Endothelial cell of umbilical vein (primary cell): ENCODE measurements around the gene EIF2S2. TPM values are rescaled to one million over a fixed set of nuclear protein-coding genes. Genes with fewer than 3 reads are reported as not detected.

Experiments used
- BruUV-seq: library from RNA; stranded (reverse); fragments of 400-500 nt; replicated peaks from 2 replicates; lab custom pipeline; 2021; lab: Mats Ljungman, UMichigan
- CTCF ChIA-PET: fragments of 300-600, 350-600 bp; sonication (Branson Sonifier 250); formaldehyde crosslinking; loops from one replicate; lab custom pipeline; 2021; ENCODE audit warnings: antibody characterized with exemption, inconsistent platforms; lab: Charles Lee
- POLR2A ChIA-PET: fragments of 300-600, 350-600 bp; sonication (Branson Sonifier 250); formaldehyde crosslinking; loops from one replicate; lab custom pipeline; 2021; ENCODE audit warnings: antibody characterized with exemption, inconsistent platforms; lab: Charles Lee
- DNase-seq: peaks from one replicate; pipeline ENCODE4 v3.0.0-alpha.2; 2011; ENCODE audit warnings: low read depth, low spot score
- FAIRE-seq: peaks from 2 replicates; lab custom pipeline; 2011; peaks lifted over from hg19 to GRCh38; lab: Jason Lieb, UNC
- H2AFZ ChIP-seq: 2 replicates; pipeline ENCODE4 v1.6.0; 2012; ENCODE audit warnings: low read depth, low read length, control low read depth, inconsistent platforms
- H3K27ac ChIP-seq: 2 replicates; pipeline ENCODE4 v1.5.1; 2011; ENCODE audit warnings: low read depth, mild to moderate bottlenecking, control low read depth, low read length, moderate library complexity; ENCODE audit not compliant: insufficient read depth
- H3K27me3 ChIP-seq, 2 experiments: 2 replicates each; pipeline versions ENCODE4 v1.6.0 to v1.6.1; 2011; ENCODE audit warnings: low read length in 2 of 2, mixed read lengths in 1 of 2; ENCODE audit not compliant: control insufficient read depth in 2 of 2, insufficient read depth in 2 of 2
- H3K36me3 ChIP-seq, 2 experiments: 2 replicates in 1 of 2; 3 replicates in 1 of 2; pipeline ENCODE4 v1.5.1; 2011; ENCODE audit warnings: low read length in 2 of 2, mild to moderate bottlenecking in 1 of 2, moderate library complexity in 1 of 2; ENCODE audit not compliant: control insufficient read depth in 2 of 2, insufficient read depth in 2 of 2; ENCODE audit errors: extremely low read depth in 1 of 2
- H3K4me1 ChIP-seq: 3 replicates; pipeline ENCODE4 v1.5.1; 2011; ENCODE audit warnings: mild to moderate bottlenecking, low read length; ENCODE audit not compliant: control insufficient read depth, insufficient read depth; ENCODE audit errors: extremely low read depth
- H3K4me2 ChIP-seq: 2 replicates; pipeline ENCODE4 v1.6.1; 2011; ENCODE audit warnings: low read length, control low read depth, mixed read lengths; ENCODE audit not compliant: insufficient read depth
- H3K4me3 ChIP-seq, 3 experiments: fragments of 200-600 bp in 1 of 3; sonication (generic), shearing (Covaris generic) in 1 of 3; replicated peaks in 1 of 3; 2 replicates each; pipeline ENCODE4 v1.5.1; 2011 to 2016; ENCODE audit warnings: control low read depth in 3 of 3, low read length in 3 of 3, mild to moderate bottlenecking in 2 of 3, inconsistent platforms in 1 of 3, low read depth in 1 of 3, moderate library complexity in 1 of 3; ENCODE audit not compliant: insufficient read depth in 1 of 3
- H3K79me2 ChIP-seq: 2 replicates; pipeline ENCODE4 v1.6.0; 2012; ENCODE audit warnings: low read length, inconsistent platforms; ENCODE audit not compliant: control insufficient read depth, insufficient read depth
- H3K9ac ChIP-seq: replicated peaks from 2 replicates; pipeline ENCODE3; 2011; ENCODE audit warnings: low read length, control low read depth; ENCODE audit not compliant: insufficient read depth; ENCODE audit errors: extremely low read depth
- H3K9me1 ChIP-seq: replicated peaks from 3 replicates; pipeline ENCODE4 v1.6.0; 2011; ENCODE audit warnings: mild to moderate bottlenecking, low read length; ENCODE audit not compliant: control insufficient read depth, insufficient read depth; ENCODE audit errors: extremely low read depth
- H3K9me3 ChIP-seq: replicated peaks from 2 replicates; pipeline ENCODE4 v1.5.1; 2012; ENCODE audit warnings: low read length, inconsistent platforms; ENCODE audit not compliant: control insufficient read depth, insufficient read depth
- H4K20me1 ChIP-seq: replicated peaks from 2 replicates; pipeline ENCODE3; 2011; ENCODE audit warnings: mild to moderate bottlenecking, low read length; ENCODE audit not compliant: control insufficient read depth, insufficient read depth; ENCODE audit errors: extremely low read depth
- EZH2 ChIP-seq: IDR thresholded peaks from 2 replicates; pipeline ENCODE4 v1.6.1; 2012; ENCODE audit warnings: borderline replicate concordance, low read depth, mild to moderate bottlenecking, moderate library complexity, low read length, inconsistent platforms; ENCODE audit not compliant: severe bottlenecking
- FOS ChIP-seq: IDR thresholded peaks from 2 replicates; pipeline ENCODE4 v1.6.1; 2011; ENCODE audit warnings: mild to moderate bottlenecking, low read length, moderate library complexity, borderline replicate concordance; ENCODE audit not compliant: insufficient read depth
- GATA2 ChIP-seq: IDR thresholded peaks from 2 replicates; pipeline ENCODE4 v1.7.0; 2011; ENCODE audit warnings: low read depth, mild to moderate bottlenecking, moderate library complexity, mixed read lengths, low read length; ENCODE audit not compliant: insufficient read length, insufficient read depth
- JUN ChIP-seq: IDR thresholded peaks from 2 replicates; pipeline ENCODE4 v1.6.1; 2011; ENCODE audit warnings: borderline replicate concordance, low read depth; ENCODE audit not compliant: insufficient read length, insufficient read depth
- MAX ChIP-seq: IDR thresholded peaks from 2 replicates; pipeline ENCODE4 v1.6.1; 2011; ENCODE audit not compliant: insufficient read depth, insufficient read length
- MYC ChIP-seq: IDR thresholded peaks from one replicate; pipeline ENCODE4 v1.6.1; 2011; ENCODE audit warnings: mild to moderate bottlenecking, low read depth, low read length
- POLR2A ChIP-seq: IDR thresholded peaks from 2 replicates; pipeline ENCODE4 v1.6.1; 2012; ENCODE audit warnings: low read depth, mild to moderate bottlenecking, control low read depth, low read length
- POLR2AphosphoS5 ChIP-seq: IDR thresholded peaks from 2 replicates; pipeline ENCODE4 v1.6.1; 2012; ENCODE audit warnings: low read depth, mild to moderate bottlenecking, control low read depth, low read length, moderate library complexity; ENCODE audit not compliant: insufficient read depth
- dilution Hi-C: fragments of 300-500 bp; cut with MboI; formaldehyde crosslinking; loops from one replicate; pipeline ENCODE4 v1.15.0; 2019; ENCODE audit warnings: low sequenced_read_pairs; ENCODE audit not compliant: extremely low pct_ligation_motif_present
- intact Hi-C: fragments of 100-400 bp; cut with micrococcal nuclease; formaldehyde crosslinking; loops from one replicate; pipeline ENCODE4 v1.10.0; 2022
- polyA plus RNA-seq, 4 experiments: library from polyadenylated mRNA; depleted of rRNA in 3 of 4; stranded (reverse) in 3 of 4; unstranded in 1 of 4; fragments of >200 nt; gene quantifications; 2 replicates each; pipeline versions ENCODE4 v1.2.1 to v1.2.3, GENCODE V29; 2011 to 2012; ENCODE audit warnings: missing spikeins in 1 of 4
- total RNA-seq: library from RNA; stranded (reverse); gene quantifications from 2 replicates; pipeline ENCODE4 v1.2.3, GENCODE V29; 2021
- TF ChIP-seq, protein P1 (sequence below), 2 donors: IDR thresholded peaks; 1 replicate in 1 of 2; 2 replicates in 1 of 2; pipeline ENCODE4 v1.5.1; 2011; ENCODE audit warnings: low read length in 2 of 2, mild to moderate bottlenecking in 2 of 2, moderate library complexity in 2 of 2, control low read depth in 1 of 2, inconsistent platforms in 1 of 2, low read depth in 1 of 2; ENCODE audit not compliant: insufficient read depth in 1 of 2; ENCODE audit errors: extremely low read depth in 1 of 2

EIF2S2 gene
- total and polyA plus RNA-seq, 2 donors (not counting 3 experiments of a cell fraction or from before 2014, with no cell fraction given) = 38.8 to 99.3 TPM

- ChIA-PET CTCF (no interaction called here), POLR2A (no interaction called here)
- BruUV-seq = no TSS peak
Measured at GRCh38 chr20:34105978-34106675, 5.9 kb downstream of the EIF2S2 start.

GRCh38 chr20:34104059-34104458 lies 8.0 kb downstream of the EIF2S2 start:
- intact Hi-C loops (no loop called here), dilution Hi-C loops (no loop called here)
- peaks cover 16% of the 10 kb centered on the region for H3K4me1 ChIP-seq
- no peaks in the 10 kb centered on the region for H3K9me3 ChIP-seq
- peaks cover 12% of the 10 kb centered on the region for H4K20me1 ChIP-seq
- H3K36me3 ChIP-seq = peaks cover 25 to 41% of the 10 kb centered on the region in 2 experiments
- no TSS peak for BruUV-seq
- no peak for FAIRE-seq
- no peak for TF ChIP-seq POLR2AphosphoS5
- no peak for TF ChIP-seq MAX
- TF ChIP-seq FOS = no peak
- TF ChIP-seq JUN = no peak
- no peak for TF ChIP-seq GATA2
- TF ChIP-seq POLR2A = no peak
- TF ChIP-seq EZH2 = no peak
- TF ChIP-seq, protein P1, sequence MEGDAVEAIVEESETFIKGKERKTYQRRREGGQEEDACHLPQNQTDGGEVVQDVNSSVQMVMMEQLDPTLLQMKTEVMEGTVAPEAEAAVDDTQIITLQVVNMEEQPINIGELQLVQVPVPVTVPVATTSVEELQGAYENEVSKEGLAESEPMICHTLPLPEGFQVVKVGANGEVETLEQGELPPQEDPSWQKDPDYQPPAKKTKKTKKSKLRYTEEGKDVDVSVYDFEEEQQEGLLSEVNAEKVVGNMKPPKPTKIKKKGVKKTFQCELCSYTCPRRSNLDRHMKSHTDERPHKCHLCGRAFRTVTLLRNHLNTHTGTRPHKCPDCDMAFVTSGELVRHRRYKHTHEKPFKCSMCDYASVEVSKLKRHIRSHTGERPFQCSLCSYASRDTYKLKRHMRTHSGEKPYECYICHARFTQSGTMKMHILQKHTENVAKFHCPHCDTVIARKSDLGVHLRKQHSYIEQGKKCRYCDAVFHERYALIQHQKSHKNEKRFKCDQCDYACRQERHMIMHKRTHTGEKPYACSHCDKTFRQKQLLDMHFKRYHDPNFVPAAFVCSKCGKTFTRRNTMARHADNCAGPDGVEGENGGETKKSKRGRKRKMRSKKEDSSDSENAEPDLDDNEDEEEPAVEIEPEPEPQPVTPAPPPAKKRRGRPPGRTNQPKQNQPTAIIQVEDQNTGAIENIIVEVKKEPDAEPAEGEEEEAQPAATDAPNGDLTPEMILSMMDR (IDR thresholded peaks at IDR 0.05; ENCODE audit: extremely low read depth in 1 of 2, insufficient read depth in 1 of 2, low read depth in 1 of 2, low read length in 2 of 2) = no peak
- TF ChIP-seq MYC = no peak
- H3K79me2 ChIP-seq = peaks cover 94% of the 10 kb centered on the region
- H2AFZ ChIP-seq = no peak overlapping the region
- H3K27ac ChIP-seq = no peak overlapping the region
- POLR2A ChIA-PET = interaction anchor here (2.3 kb wide), 1 partner anchor 8 kb away, joined by 7 read pairs; the partner anchor contains the start of gene EIF2S2
- no peak for DNase-seq
- H3K27me3 ChIP-seq = no peaks in the 10 kb centered on the region
- H3K4me3 ChIP-seq = no peak overlapping the region
- H3K9me1 ChIP-seq = no peaks in the 10 kb centered on the region
- no peak overlapping the region for H3K4me2 ChIP-seq
- CTCF ChIA-PET = interaction anchor here (0.6 kb wide), 1 partner anchor 17 kb away, joined by 3 read pairs; no protein-coding TSS in a partner anchor
- no peak overlapping the region for H3K9ac ChIP-seq

More at GRCh38 chr20:34105978-34106675, 5.9 kb downstream of the EIF2S2 start:
- TF ChIP-seq MAX (no peak), MYC (no peak), JUN (no peak), FOS (no peak), EZH2 (no peak)
- Histone ChIP-seq H3K4me3 (no peak overlapping the region), H3K9me1 (no peaks in the 10 kb centered on the region), H3K4me1 (peaks cover 27% of the 10 kb centered on the region), H3K9me3 (no peaks in the 10 kb centered on the region), H3K79me2 (peaks cover 98% of the 10 kb centered on the region), H4K20me1 (peaks cover 19% of the 10 kb centered on the region), H2AFZ (no peak overlapping the region), H3K4me2 (no peak overlapping the region), H3K27ac (no peak overlapping the region), H3K36me3 (peaks cover 18 to 33% of the 10 kb centered on the region in 2 experiments), H3K27me3 (no peaks in the 10 kb centered on the region), H3K9ac (no peak overlapping the region)
- FAIRE-seq (no peak), DNase-seq (no peak)
- dilution Hi-C loops = no loop called here
- intact Hi-C loops = no loop called here
